ENCODE measurements around the gene STX16.

STX16 gene

DNA sequence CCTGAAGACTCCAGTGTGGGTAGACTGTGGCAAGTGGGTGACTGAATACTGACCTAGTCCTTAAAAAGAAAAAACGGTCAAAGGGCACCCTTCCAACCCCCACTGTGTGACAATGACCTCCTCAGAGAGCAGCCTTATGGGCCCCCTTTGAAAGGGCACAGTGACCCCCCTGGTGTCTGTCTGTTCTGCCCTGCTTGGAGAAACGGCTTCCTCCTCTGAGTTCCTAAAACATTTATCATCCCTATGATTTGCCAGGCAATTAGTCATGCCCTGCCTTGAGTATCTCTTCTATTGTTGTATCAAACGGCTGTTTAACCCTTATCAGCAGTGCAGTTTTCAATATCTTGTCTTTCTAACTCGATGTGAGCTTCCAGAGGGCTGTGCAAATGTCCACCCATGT, 21.0 kb upstream of the STX16 start:
- DNase-seq (ENCODE audit: low read depth): peak; percentile 61
- TF ChIP-seq CTCF (conservative IDR thresholded peaks at IDR 0.05; ENCODE audit: control insufficient read depth, insufficient read depth, low read depth, low read length): no peak
- no peak overlapping the region for H3K4me3 ChIP-seq (ENCODE audit: control insufficient read depth, low read depth, low read length)

- no peak for DNase-seq (ENCODE audit: low read depth)
- TF ChIP-seq CTCF (conservative IDR thresholded peaks at IDR 0.05; ENCODE audit: control insufficient read depth, insufficient read depth, low read depth, low read length): no peak
- H3K4me3 ChIP-seq (ENCODE audit: control insufficient read depth, low read depth, low read length): no peak overlapping the region
These were observed 17.7 kb upstream of the STX16 start for GRCh38 chr20:58633161-58634053.

DNA sequence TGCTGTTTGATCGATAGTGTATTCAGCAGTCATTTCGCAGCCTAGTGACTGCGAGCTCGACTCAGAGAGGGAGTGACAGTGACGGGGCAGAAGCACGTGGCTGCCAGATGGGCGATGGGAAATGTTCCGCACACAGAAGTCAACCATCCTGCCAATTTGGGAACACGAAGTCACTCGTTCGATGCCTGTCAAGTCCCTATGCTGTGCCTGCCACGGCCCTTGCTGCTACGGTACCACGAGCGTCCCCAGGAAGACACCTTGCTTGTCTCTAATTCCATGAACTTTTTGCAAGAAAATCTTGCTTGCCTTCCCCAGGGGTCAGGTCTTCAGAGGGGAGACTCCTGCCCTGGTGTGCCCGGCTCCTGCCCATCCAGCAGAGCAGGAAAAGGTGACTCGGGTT, 17.0 kb upstream of the STX16 start:
- H3K4me3 ChIP-seq (ENCODE audit: control insufficient read depth, low read depth, low read length): no peak overlapping the region
- no peak for TF ChIP-seq CTCF (conservative IDR thresholded peaks at IDR 0.05; ENCODE audit: control insufficient read depth, insufficient read depth, low read depth, low read length)
- DNase-seq (ENCODE audit: low read depth): no peak

DNA sequence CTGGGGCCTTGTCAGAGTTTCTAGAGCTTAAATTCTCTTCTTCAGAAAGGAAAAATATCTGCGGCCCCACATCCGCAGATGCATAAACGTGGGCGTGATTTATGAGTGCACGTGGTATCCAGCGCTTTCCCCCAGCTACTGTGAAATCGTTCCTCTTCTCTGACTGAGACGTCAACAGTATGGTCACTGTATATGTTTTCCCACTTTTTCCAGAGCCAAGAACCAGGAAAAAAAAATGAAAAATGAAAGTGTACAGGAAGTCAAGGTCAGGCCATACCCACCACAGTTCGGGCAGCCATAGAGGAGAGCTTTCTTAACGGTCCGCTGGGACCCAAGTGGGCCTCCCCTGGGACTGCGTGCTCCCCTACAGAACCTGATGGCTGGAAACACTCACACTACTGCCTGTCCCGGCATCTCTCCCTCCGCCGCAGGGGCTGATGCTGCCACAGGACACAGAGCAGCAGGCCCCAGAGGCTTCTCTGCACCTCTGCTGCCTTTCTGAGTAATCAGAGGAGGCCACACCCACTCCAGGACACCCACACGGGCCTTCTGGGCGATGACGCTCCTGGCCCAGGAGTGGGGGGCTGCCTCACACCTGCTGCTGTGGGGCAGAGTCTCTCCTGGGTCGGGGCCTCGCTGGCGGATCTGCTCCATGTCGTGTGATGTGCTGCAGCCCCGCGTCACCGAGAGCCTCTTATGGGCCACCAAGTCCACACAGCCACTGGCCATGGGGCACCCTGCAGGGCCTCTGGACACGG, 16.4 kb upstream of the STX16 start:
- TF ChIP-seq CTCF (conservative IDR thresholded peaks at IDR 0.05; ENCODE audit: control insufficient read depth, insufficient read depth, low read depth, low read length): no peak
- peak; percentile 88 for DNase-seq (ENCODE audit: low read depth)
- no peak overlapping the region for H3K4me3 ChIP-seq (ENCODE audit: control insufficient read depth, low read depth, low read length)

DNA sequence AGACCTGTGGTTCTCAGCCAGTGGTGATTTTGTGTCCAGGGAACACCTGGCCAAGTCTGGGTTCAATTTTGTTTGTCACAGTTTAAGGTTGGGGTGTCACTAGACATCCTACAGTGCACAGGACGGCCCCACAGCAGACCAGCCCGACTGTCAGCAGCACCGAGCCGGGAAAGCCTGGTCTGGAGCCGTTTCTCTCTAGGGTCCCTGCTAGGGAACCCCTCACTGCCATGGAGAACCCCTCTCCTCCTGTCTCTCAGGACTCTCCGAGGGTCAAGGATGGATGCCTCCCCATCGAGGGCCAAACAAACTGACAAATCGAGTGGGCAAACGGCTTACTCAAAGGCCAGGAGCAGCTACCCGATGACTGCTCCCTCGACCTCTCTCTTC, 15.8 kb upstream of the STX16 start:
- DNase-seq (ENCODE audit: low read depth): no peak
- H3K4me3 ChIP-seq (ENCODE audit: control insufficient read depth, low read depth, low read length): no peak overlapping the region
- no peak for TF ChIP-seq CTCF (conservative IDR thresholded peaks at IDR 0.05; ENCODE audit: control insufficient read depth, insufficient read depth, low read depth, low read length)

- DNase-seq (ENCODE audit: low read depth): no peak
- no peak for TF ChIP-seq CTCF (conservative IDR thresholded peaks at IDR 0.05; ENCODE audit: control insufficient read depth, insufficient read depth, low read depth, low read length)
- no peak overlapping the region for H3K4me3 ChIP-seq (ENCODE audit: control insufficient read depth, low read depth, low read length)
These were observed 14.6 kb upstream of the STX16 start for GRCh38 chr20:58636396-58636982.
